IMR-90 (cell line): ENCODE measurements around the gene UGT8. TPM values are rescaled to one million over a fixed set of nuclear protein-coding genes. Genes with fewer than 3 reads are reported as not detected.

Experiments used
- ATAC-seq: fragments of 200-7000 bp; cut with Tn5 transposase; 2 replicates; pipeline ENCODE4 v1.9.1; 2020; ENCODE audit warnings: low read depth, mild to moderate bottlenecking, moderate library complexity
- BruUV-seq: library from RNA; stranded (reverse); fragments of 400-500 nt; replicated peaks from 2 replicates; lab custom pipeline; 2021; lab: Mats Ljungman, UMichigan
- CTCF ChIA-PET: fragments of 300-600 bp; formaldehyde crosslinking; extraction: SDS; loops from one replicate; lab custom pipeline; 2021; ENCODE audit warnings: antibody characterized with exemption; lab: Yijun Ruan, JAX
- POLR2A ChIA-PET: fragments of 300-600 bp; sonication (Branson Sonifier 250); formaldehyde crosslinking; loops from one replicate; lab custom pipeline; 2022; ENCODE audit warnings: antibody characterized with exemption; ENCODE audit not compliant: unreplicated experiment; lab: Charles Lee
- DNase-seq: peaks from one replicate; pipeline ENCODE4 v3.0.0; 2013
- H2AFZ ChIP-seq: replicated peaks from 2 replicates; pipeline ENCODE3; 2013; ENCODE audit warnings: low read length, mild to moderate bottlenecking; ENCODE audit not compliant: poor library complexity
- H2AK5ac ChIP-seq: 2 replicates; pipeline ENCODE4 v1.6.1; 2013; ENCODE audit warnings: low read depth, low read length, inconsistent platforms
- H2AK9ac ChIP-seq: replicated peaks from 2 replicates; pipeline ENCODE3; 2013; ENCODE audit warnings: mild to moderate bottlenecking, low read depth, low read length, moderate library complexity; ENCODE audit not compliant: poor library complexity
- H2BK120ac ChIP-seq: 2 replicates; pipeline ENCODE4 v1.6.1; 2013; ENCODE audit warnings: low read depth, low read length, inconsistent platforms
- H2BK15ac ChIP-seq: 3 replicates; pipeline ENCODE4 v1.6.1; 2013; ENCODE audit warnings: low read depth, low read length, inconsistent platforms
- H2BK20ac ChIP-seq: 2 replicates; pipeline ENCODE4 v1.6.1; 2013; ENCODE audit warnings: low read depth, mild to moderate bottlenecking, inconsistent platforms, low read length, moderate library complexity
- H2BK5ac ChIP-seq: 2 replicates; pipeline ENCODE4 v1.6.1; 2013; ENCODE audit warnings: mild to moderate bottlenecking, low read depth, low read length, inconsistent platforms; ENCODE audit not compliant: poor library complexity, severe bottlenecking
- H3K14ac ChIP-seq: replicated peaks from 2 replicates; pipeline ENCODE4 v1.6.1; 2013; ENCODE audit warnings: low read depth, low read length, inconsistent platforms
- H3K18ac ChIP-seq: 2 replicates; pipeline ENCODE4 v1.6.1; 2013; ENCODE audit warnings: low read depth, low read length, control low read depth
- H3K23ac ChIP-seq: 2 replicates; pipeline ENCODE4 v1.6.1; 2013; ENCODE audit warnings: low read depth, low read length, inconsistent platforms
- H3K27ac ChIP-seq: 2 replicates; pipeline ENCODE4 v1.5.1; 2013; ENCODE audit warnings: mild to moderate bottlenecking, control low read depth, low read length; ENCODE audit not compliant: insufficient read depth
- H3K27me3 ChIP-seq: 2 replicates; pipeline ENCODE4 v1.6.1; 2013; ENCODE audit warnings: low read length; ENCODE audit not compliant: control insufficient read depth, insufficient read depth
- H3K36me3 ChIP-seq: 2 replicates; pipeline ENCODE4 v1.6.1; 2013; ENCODE audit warnings: low read length, mixed read lengths; ENCODE audit not compliant: control insufficient read depth, insufficient read depth
- H3K4ac ChIP-seq: 2 replicates; pipeline ENCODE4 v1.6.1; 2013; ENCODE audit warnings: low read depth, low read length, inconsistent platforms
- H3K4me1 ChIP-seq: 2 replicates; pipeline ENCODE4 v1.6.1; 2013; ENCODE audit warnings: low read length, mixed read lengths; ENCODE audit not compliant: control insufficient read depth, insufficient read depth
- H3K4me2 ChIP-seq: 2 replicates; pipeline ENCODE4 v1.6.1; 2013; ENCODE audit warnings: low read depth, mild to moderate bottlenecking, control low read depth, low read length, moderate library complexity
- H3K4me3 ChIP-seq: 2 replicates; pipeline ENCODE4 v1.5.1; 2013; ENCODE audit warnings: low read depth, mild to moderate bottlenecking, control low read depth, low read length, moderate library complexity; ENCODE audit not compliant: insufficient read depth
- H3K56ac ChIP-seq: 2 replicates; pipeline ENCODE4 v1.6.1; 2013; ENCODE audit warnings: low read length, inconsistent platforms; ENCODE audit not compliant: insufficient read depth; ENCODE audit errors: extremely low read depth
- H3K79me1 ChIP-seq, 2 experiments: 2 replicates each; pipeline ENCODE4 v1.6.1; 2013; ENCODE audit warnings: low read length in 2 of 2, inconsistent platforms in 1 of 2, low read depth in 1 of 2
- H3K9ac ChIP-seq: 2 replicates; pipeline ENCODE4 v1.6.1; 2013; ENCODE audit warnings: low read depth, low read length, control low read depth
- H3K9me1 ChIP-seq: 2 replicates; pipeline ENCODE4 v1.6.1; 2013; ENCODE audit warnings: low read length, inconsistent platforms; ENCODE audit not compliant: insufficient read depth
- H3K9me3 ChIP-seq: 2 replicates; pipeline ENCODE4 v1.6.1; 2013; ENCODE audit warnings: low read length; ENCODE audit not compliant: control insufficient read depth, insufficient read depth
- H4K20me1 ChIP-seq: 2 replicates; pipeline ENCODE4 v1.6.1; 2013; ENCODE audit warnings: low read length, inconsistent platforms; ENCODE audit not compliant: insufficient read depth
- H4K5ac ChIP-seq: 2 replicates; pipeline ENCODE4 v1.6.1; 2013; ENCODE audit warnings: mild to moderate bottlenecking, low read depth, low read length, control low read depth
- H4K8ac ChIP-seq, 2 experiments: 2 replicates each; pipeline ENCODE4 v1.6.1; 2013; ENCODE audit warnings: low read depth in 2 of 2, low read length in 2 of 2, control low read depth in 1 of 2, inconsistent platforms in 1 of 2
- H4K91ac ChIP-seq: 2 replicates; pipeline ENCODE4 v1.6.1; 2013; ENCODE audit warnings: low read depth, low read length, inconsistent platforms; ENCODE audit not compliant: insufficient read depth
- MXI1 ChIP-seq: IDR thresholded peaks from 2 replicates; pipeline ENCODE4 v1.6.1; 2012; ENCODE audit warnings: low read depth, mild to moderate bottlenecking, low read length, moderate library complexity, borderline replicate concordance
- POLR2A ChIP-seq: IDR thresholded peaks from 2 replicates; pipeline ENCODE4 v1.6.1; 2012; ENCODE audit warnings: mild to moderate bottlenecking, low read depth, low read length
- RFX5 ChIP-seq: IDR thresholded peaks from 2 replicates; pipeline ENCODE4 v1.8.0; 2012; ENCODE audit warnings: low read depth, mild to moderate bottlenecking, low read length, moderate library complexity
- SMC3 ChIP-seq: fragments of 150-350 bp; IDR thresholded peaks from 2 replicates; pipeline ENCODE4 v1.6.1; 2016; ENCODE audit warnings: low read depth, mild to moderate bottlenecking, antibody characterized with exemption, low read length, moderate library complexity
- WGBS, 2 experiments: methylation state at CpG; one replicate each; pipeline versions ENCODE4 v1.1.5 to v1.1.7; 2013; ENCODE audit warnings: missing lambda C conversion rate in 2 of 2; ENCODE audit not compliant: insufficient read length in 1 of 2; ENCODE audit errors: extremely low coverage in 2 of 2; 5-methylcytosine and 5-hydroxymethylcytosine counted together
- dilution Hi-C: fragments of 300-500 bp; cut with HindIII; formaldehyde crosslinking; loops from one replicate; pipeline ENCODE4 v1.14.3; 2018; ENCODE audit warnings: low sequenced_read_pairs; ENCODE audit not compliant: unreplicated experiment
- in situ Hi-C: fragments of 300-500 bp; cut with MboI; formaldehyde crosslinking; loops from 3 replicates; pipeline ENCODE4 v1.14.3; 2019; ENCODE audit warnings: low sequenced_read_pairs, inconsistent platforms, mixed read lengths
- intact Hi-C: fragments of 100-400 bp; cut with micrococcal nuclease; formaldehyde crosslinking; loops from 2 replicates; pipeline ENCODE4 v1.10.0; 2022
- polyA plus RNA-seq, 3 experiments: library from polyadenylated mRNA; depleted of rRNA; stranded (reverse); fragments of >200 nt; gene quantifications; 2 replicates each; pipeline ENCODE4 v1.2.3, GENCODE V29; 2012; ENCODE audit warnings: low replicate concordance in 1 of 3
- total RNA-seq: library from RNA; depleted of rRNA; stranded (reverse); fragments of >200 nt; gene quantifications from 2 replicates; pipeline ENCODE4 v1.2.3, GENCODE V29; 2012
- TF ChIP-seq, protein P1 (sequence below): conservative IDR thresholded peaks from 2 replicates; pipeline ENCODE4 v1.5.1; 2012; ENCODE audit warnings: mild to moderate bottlenecking, low read depth, low read length, improper control_type of control experiment

UGT8 gene
- total and polyA plus RNA-seq, 2 of the 4 experiments (the other 2 are of a cell fraction): not detected

DNA sequence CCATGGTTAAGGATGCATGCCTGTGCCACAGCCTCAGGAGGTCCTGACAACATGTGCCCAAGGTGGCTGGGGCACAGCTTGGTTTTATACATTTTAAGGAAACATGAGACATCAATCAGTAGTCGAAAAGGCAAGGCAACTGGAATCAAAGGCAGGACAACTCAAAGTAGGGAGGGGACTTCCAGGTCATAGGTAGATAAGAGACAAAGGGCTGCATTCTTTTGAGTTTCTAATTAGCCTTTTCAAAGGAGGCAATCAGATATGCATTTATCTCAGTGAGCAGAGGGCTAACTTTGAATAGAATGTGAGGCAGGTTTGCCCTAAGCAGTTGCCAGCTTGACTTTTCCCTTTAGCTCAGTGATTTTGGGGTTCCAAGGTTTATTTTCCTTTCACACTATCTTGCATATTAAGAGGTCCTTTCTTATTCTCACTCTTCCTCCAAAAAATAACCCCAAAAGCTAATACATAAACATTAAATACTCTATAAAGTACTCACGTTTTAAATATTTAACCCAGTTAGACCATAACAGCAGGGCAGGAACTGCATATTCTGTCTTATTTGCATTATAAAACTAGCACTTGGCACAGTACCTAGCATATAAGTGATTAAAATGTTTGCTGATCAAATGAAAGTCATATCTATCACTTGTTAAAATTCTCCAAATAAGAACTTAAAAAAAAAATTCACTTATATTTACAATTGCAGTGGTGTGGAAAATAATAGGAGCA, 36.3 kb upstream of the UGT8 start:
- POLR2A ChIA-PET: no interaction called here
- Histone ChIP-seq H2AK9ac (no peak overlapping the region), H2BK15ac (no peak overlapping the region), H3K36me3 (no peaks in the 10 kb centered on the region), H2BK5ac (no peak overlapping the region), H2BK120ac (no peak overlapping the region), H3K14ac (no peak overlapping the region), H3K4me3 (no peak overlapping the region), H3K9ac (no peak overlapping the region), H2BK20ac (no peak overlapping the region), H3K56ac (no peak overlapping the region), H2AK5ac (no peak overlapping the region), H3K27me3 (no peaks in the 10 kb centered on the region), H3K79me1 (no peaks in the 10 kb centered on the region), H3K9me3 (peaks cover 2% of the 10 kb centered on the region; the same call in 1 of the 2 replicates), H3K27ac (no peak overlapping the region), H3K23ac (no peak overlapping the region), H2AFZ (no peak overlapping the region), H4K5ac (no peak overlapping the region), H3K4me2 (no peak overlapping the region), H3K9me1 (no peaks in the 10 kb centered on the region), H4K91ac (no peak overlapping the region), H4K8ac (no peak overlapping the region), H3K18ac (no peak overlapping the region), H3K4me1 (no peaks in the 10 kb centered on the region), H3K4ac (no peak overlapping the region), H4K20me1 (no peaks in the 10 kb centered on the region)
- DNase-seq: no peak
- intact Hi-C loops: no loop called here
- BruUV-seq: no TSS peak
- dilution Hi-C loops: no loop called here
- no peak for ATAC-seq
- in situ Hi-C loops: no loop called here
- CTCF ChIA-PET: no interaction called here
- TF ChIP-seq POLR2A: no peak
- TF ChIP-seq, protein P1, sequence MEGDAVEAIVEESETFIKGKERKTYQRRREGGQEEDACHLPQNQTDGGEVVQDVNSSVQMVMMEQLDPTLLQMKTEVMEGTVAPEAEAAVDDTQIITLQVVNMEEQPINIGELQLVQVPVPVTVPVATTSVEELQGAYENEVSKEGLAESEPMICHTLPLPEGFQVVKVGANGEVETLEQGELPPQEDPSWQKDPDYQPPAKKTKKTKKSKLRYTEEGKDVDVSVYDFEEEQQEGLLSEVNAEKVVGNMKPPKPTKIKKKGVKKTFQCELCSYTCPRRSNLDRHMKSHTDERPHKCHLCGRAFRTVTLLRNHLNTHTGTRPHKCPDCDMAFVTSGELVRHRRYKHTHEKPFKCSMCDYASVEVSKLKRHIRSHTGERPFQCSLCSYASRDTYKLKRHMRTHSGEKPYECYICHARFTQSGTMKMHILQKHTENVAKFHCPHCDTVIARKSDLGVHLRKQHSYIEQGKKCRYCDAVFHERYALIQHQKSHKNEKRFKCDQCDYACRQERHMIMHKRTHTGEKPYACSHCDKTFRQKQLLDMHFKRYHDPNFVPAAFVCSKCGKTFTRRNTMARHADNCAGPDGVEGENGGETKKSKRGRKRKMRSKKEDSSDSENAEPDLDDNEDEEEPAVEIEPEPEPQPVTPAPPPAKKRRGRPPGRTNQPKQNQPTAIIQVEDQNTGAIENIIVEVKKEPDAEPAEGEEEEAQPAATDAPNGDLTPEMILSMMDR: no peak
- no peak for TF ChIP-seq SMC3
- TF ChIP-seq MXI1: no peak
- TF ChIP-seq RFX5: no peak
- WGBS, 2 experiments: 100% methylated on average over 1 of the region's 2 CpGs; no CpG with 5 or more reads in 1 of the 2 experiments
